NCI-H69 (cell line): ENCODE measurements around the gene BBS1.
A peak's percentile ranks its signal among the peaks of the same experiment; 100 is the strongest.
"Not testable (repeated sequence)": the region's sequence is repeated elsewhere in the genome, so short reads cannot be mapped to it uniquely, and the experiment has no call there.

Source experiments
- DNase-seq: peaks from one replicate; lab custom pipeline; 2025; lab: John Stamatoyannopoulos, UW

The BBS1 gene

DNA sequence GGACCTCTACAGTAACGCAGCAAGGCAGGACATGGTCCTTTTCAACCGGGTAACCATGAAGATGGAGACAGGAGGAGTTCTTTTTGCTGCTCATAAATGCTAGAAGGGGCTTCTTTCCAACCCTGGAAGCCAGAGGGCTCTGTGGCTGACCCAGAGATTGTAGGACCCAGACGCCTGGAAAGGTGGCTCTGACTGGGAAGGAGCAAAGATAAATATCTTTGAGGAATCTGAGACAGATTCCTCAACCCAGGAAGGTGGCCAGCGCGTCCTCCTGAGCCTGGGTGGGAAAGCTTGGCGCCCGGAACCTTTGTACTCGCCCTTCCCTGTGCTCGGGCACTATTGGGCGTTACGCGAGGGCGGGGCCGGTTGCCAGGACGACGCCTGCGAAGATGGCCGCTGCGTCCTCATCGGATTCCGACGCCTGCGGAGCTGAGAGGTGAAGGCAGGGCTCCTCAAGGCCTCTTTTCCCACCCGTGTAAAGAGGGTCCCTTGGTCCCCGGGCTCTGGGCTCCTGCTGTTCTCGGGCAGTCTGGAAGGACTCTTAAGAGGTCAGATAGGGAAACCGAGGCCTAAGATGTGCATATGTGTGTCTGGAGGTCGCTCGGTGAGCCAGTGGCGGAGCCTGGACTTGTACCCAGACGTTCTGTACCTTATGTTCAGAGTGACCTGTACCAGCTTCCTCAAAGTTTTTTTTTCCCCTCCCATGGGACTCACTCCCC is at the start of gene BBS1:
Gene BBS1 (plus strand): TSS at position 365 of the 719 bp plus-strand sequence. CDS start 25 bp downstream, at position 390.
- DNase-seq, result peak; percentile 90

DNA sequence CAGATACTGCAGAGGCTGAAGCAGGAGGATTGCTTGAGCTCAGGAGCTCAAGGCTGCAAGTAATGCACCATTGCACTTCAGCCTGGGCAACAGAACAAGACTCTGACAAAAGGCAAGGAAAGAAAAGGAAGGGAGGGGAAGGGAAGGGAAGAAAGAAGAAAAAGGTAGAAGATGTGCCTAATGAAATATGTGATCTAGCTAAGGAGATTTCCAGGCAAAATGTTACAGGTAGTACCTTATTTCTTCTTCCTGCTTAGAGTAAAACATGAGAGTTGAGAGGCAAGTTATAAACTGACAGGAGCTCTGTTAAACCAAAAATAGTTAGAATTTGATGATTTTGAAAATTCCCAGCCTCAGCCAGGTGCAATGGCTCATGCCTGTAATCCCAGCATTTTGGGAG is 48.4 kb upstream of the BBS1 start:
- no peak for DNase-seq

DNA sequence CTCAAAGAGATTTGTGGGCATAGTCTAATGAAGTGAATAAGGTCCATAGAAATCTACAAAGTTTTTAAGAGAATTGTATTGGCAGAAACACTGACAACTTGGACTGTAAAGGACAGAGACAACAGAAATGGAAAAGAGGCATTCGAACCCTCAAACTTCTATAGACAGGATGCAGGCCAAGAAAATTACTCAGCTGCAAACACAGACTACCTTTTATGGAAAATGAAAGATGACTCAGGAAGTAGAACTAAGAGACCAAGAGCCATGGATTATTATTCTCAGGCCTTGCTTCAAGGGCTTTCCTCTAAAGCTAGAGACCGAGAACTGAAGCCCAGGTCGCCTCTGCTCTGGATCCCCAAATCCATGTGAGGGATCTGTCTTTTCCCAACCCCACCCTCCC is 47.5 kb upstream of the BBS1 start:
- no peak for DNase-seq

DNA sequence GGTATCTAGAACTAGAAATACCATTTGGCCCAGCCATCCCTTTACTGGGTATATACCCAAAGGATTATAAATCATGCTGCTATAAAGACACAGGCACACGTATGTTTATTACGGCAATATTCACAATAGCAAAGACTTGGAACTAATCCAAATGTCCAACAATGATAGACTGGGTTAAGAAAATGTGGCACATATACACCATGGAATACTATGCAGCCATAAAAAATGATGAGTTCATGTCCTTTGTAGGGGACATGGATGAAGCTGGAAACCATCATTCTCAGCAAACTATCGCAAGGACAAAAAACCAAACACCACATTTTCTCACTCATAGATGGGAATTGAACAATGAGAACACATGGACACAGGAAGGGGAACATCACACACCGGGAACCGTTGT is 46.3 kb upstream of the BBS1 start:
- not testable (repeated sequence) for DNase-seq

DNA sequence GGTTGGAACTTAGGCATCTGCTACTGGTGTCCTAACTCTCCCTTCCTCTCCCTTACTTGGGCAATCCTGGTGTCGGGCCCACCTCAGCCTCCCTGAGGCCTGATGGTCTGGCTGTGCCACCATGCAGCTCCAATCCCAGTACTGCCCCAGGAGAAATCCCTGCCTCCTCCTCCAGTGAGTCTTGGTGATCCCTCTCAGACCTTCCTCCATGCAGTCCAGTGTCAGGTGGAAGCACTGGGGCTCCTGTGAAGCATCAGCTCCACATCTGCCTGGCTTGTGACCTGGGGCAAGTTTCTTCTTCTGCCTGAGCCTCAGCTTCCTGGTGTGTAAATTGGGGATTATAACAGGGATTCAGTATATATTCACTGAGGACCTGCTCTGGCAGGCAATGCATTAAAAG is 45.5 kb upstream of the BBS1 start:
- no peak for DNase-seq

DNA sequence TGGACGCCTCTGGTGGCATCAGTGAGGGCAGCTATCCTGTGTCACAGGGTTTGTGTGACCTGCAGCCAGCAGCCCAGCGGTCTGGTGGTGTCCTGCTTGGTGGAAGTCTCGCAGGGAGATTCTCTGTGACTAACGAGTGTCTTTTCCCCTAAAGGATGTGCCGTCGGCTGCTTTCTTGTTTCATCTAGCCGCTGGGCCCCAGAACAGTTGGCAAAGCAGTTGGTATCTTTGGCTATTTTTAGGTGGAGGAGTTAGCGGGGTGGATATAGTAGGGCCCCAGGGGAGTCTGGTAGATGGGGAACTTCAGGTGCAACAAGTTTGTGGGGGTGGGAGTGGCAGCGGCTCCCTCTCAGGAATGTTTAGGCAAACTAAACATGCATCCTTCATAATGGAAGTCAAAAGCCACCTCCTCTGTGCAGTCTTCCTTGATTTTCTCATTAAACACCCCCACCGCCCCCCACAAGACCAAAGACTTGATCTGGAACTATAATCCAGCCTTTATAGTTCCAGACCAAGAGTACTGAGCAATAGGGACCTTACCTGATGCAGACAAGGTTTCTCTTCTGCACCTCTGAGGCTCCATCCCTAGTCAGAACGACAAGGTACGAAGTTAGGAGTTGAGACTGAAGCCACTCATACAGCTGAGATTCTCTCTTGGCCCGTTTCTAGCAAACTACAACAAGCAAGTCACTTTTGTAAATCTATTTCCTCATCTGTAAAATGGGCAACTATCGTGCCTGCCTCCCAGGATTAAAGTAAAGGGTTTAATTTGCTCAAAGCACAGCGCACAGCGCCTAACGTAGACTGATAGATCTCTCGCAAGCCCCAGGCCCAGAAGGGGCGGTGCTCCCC is 44.8 kb upstream of the BBS1 start:
- no peak for DNase-seq

DNA sequence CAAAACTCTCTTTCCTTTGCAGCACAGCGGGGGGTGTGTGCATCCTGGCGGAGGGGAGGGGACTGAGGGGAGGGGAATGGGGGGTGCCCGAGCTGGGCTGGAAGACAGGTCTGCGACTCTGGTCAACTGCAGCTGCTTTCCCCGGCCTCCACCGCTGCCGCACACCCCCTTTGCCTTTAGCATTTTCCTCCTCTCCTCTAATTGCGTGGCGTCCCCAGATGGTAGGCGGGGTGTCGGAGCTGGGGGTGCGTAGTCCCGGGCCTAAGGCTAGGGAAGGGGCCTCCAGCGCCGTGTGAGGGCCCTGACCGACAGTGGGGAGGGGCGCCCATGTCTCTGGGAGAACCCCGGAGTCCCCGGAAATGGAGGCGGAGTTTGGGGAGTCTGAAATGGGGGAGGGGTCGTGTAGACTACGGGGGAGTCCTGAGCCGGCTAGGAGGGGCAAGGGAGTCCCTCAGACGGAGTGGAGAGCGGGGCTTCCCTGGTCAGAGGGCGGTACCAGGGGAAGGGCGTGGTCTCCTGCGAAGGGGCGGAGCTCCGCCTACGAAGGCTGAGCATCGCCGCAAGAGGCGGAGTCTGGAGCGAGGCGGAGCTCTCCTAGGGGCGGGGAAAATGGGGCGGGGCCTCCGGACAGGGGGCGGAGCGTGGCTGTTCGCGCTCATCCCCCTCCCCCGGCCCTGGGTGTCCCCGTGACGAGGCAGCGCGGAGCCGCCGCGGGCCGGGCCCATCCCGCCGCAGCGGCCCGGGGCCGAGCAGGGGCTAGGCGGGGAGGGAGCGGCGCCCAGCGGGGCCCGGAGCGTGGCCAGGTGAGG is 44.0 kb upstream of the BBS1 start, which contains the start of gene PELI3:
Gene PELI3 (plus strand): TSS at position 681 of the 809 bp plus-strand sequence. CDS start 1,224 bp downstream, outside the sequence.
- peak; percentile 96 for DNase-seq

DNA sequence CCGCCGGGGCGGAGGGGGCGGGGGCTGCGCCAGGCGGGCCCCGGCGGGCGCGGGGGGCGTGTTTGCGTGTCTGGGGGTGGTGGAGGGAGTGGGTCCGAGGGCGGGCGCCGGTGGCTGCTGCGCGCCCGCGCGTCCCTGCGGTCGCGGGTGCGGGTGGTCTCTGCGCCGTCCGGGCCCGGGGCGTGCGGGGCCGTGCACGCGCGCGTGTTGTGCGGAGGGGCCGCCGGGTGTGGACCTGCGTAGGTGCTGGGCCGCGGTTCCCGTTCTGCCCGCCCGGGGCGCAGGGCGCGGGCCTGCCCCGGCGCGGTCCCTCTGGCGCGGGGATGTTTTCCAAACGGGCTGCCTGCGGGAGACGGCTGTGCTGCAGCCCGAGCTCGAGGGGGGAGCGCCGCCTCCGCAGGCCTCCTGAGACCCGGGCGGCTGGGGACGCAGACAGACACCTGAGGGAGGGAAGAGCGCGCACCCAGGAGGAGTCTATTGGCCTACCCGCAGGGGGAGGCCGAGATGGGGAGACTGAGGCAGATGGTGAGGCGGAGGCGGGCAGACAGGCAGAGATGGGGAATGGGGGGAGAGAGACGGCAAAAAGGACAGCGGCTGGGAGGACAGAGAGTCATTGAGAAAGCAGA is 43.3 kb upstream of the BBS1 start:
- DNase-seq, result peak; percentile 66

DNA sequence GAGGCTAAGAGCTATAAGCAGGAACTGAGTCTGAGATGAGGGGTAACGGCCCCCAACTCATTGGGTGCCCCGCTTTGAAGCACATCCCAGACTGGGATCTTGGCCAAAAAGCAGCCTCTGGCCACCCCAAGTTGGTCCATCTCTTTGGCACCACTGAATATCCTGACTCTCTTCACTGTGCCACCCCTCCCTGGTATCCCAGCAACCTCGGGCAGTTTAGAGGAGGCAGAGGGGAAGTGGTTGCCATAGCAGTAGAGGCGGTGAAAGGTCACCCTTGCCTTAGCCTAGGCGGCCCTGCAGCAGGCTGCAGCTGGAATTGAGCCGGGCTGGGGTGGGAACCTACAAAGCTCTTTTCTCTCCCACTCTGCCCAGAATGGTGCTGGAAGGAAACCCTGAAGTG is 42.7 kb upstream of the BBS1 start:
- DNase-seq, result peak; percentile 68

DNA sequence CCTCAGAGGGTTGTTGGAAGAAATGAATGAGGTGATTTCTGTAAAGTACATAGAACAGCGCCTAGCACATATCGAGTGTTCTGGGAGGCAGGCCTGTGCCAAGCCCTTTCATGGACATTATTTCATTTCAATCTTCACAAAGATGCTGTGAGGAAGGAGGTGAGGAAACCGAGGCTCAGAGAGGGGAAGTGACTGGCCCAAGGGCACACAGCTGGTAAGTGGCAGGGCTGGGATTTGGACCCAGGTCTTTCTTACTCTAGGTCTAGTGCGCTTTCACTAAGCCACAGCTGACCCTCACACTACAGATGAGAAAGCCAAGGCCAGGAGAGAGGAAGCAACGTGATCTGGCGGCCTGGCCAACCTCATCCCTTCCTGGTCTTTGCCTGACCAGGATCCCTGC is 41.7 kb upstream of the BBS1 start:
- no peak for DNase-seq

DNA sequence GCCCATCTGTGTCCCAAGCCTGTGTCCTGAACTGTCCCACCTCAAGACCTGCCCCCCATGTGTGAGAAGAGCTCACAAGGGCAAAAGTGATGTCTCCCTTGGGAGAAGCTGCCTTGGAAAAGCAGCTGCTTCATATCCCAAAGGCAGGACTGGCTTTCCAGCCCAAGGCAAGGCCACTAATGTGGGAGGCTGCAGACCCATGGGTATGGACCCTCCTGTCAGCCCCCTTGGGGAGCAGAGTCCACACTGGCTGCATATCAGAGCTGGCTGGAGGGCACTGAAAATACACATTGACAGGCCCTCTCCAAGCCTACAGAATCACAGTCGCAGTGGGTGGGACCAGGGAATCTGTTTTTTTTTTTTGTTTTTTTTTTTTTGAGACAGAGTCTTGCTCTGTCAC is 41.0 kb upstream of the BBS1 start:
- DNase-seq, result no peak

DNA sequence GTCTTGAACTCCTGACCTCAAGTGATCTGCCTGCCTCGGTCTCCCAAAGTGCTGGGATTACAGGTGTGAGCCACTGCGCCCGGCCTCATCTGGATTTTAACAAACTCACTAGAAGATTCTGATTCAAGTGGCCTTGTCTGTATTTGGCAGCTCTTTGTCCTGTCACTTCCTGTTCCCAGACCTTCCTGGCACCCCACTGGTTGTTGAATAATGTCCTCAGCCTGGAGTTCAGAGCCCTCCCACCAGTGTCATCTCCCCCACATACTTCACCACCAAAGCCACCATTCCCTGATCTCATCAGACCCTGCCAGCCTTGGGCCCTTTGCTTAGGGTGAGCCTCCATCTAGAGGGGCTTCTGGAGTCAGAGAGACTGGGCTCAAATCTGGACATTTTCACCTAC is 40.4 kb upstream of the BBS1 start:
- peak; percentile 39 for DNase-seq

DNA sequence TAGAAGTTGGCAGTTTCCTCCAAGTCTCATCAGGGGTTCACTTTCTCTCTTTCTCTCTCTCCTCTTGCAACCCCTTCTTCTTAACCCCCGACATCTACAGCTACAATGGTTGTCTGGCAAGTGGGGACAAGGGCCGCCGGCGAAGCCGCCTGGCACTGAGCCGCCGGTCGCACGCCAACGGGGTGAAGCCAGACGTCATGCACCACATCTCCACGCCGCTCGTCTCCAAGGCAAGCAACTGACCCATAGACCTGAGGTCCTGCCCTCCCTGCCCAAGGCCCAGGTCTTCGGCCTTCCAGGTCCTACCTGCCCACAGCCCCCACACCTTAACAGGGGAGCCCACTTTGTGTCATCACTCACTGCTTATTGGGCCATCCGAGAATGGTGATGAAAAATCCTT is 39.3 kb upstream of the BBS1 start:
- no peak for DNase-seq

DNA sequence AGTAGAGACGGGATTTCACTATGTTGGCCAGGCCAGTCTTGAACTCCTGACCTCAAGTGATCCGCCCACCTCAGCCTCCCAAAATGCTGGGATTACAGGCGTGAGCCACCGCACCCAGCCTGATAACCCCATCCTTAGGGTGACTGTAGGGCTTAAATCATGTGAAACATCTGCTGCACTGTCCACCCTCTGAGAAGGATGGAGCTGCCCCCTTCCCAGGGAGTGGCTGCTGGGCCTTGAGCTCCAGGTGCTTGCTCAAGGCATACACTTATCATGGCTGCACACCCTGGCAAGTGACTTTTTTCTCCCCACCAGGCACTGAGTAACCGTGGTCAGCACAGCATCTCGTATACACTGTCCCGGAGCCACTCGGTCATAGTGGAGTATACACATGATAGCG is 38.4 kb upstream of the BBS1 start:
- DNase-seq, result no peak

DNA sequence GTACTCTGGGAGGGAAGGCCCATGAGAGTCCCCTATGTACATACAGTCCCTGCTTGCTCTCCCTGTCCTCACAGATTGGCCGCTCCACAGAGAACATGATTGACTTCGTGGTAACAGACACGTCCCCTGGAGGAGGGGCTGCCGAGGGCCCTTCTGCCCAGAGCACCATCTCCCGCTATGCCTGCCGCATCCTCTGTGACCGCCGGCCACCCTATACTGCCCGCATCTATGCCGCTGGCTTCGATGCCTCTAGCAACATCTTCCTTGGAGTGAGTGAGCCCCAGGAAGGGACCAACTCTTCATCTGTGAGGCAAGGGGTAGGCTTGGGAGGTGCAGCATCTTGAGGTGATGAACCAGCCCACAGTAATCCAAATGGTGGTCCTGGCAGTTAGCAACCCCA is 37.3 kb upstream of the BBS1 start:
- DNase-seq, result no peak

DNA sequence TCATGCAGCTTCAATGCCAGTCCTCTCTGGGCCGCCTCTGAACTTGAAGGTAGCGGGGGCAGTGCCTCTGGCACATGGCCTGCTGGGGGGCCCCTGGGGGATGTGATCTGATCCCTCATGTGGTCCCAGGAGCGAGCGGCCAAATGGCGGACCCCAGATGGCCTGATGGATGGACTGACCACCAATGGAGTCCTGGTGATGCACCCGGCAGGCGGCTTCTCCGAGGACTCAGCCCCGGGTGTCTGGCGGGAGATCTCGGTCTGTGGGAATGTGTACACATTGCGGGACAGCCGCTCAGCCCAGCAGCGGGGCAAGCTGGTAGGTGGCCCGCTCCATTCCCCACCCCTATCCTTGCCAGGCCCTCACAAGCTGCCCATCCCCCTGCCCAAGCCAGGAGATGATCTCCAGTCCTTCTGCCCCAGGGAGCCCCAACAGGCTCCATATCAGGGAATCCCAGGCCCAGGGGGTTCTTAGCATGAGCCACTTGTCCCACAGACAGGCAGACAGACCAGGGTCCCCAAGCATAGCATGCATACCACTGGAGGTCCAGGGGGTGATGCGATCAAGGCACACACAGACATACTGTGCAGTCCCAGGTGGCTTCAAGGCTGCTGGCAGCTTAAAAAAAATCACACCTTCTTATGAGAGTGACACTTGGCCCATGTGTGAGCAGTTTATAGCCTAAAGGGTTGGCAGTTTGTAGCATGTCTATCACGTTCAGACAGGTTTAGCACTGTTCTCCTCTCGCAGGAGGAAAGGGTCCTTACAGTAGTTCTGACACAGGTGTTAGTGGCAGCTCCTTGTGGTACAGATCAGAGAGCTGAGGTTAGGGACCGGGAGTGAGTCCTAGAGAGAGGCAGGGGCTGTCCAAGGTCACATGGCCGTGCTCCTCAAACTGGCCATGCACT is 36.6 kb upstream of the BBS1 start:
- DNase-seq, result no peak

DNA sequence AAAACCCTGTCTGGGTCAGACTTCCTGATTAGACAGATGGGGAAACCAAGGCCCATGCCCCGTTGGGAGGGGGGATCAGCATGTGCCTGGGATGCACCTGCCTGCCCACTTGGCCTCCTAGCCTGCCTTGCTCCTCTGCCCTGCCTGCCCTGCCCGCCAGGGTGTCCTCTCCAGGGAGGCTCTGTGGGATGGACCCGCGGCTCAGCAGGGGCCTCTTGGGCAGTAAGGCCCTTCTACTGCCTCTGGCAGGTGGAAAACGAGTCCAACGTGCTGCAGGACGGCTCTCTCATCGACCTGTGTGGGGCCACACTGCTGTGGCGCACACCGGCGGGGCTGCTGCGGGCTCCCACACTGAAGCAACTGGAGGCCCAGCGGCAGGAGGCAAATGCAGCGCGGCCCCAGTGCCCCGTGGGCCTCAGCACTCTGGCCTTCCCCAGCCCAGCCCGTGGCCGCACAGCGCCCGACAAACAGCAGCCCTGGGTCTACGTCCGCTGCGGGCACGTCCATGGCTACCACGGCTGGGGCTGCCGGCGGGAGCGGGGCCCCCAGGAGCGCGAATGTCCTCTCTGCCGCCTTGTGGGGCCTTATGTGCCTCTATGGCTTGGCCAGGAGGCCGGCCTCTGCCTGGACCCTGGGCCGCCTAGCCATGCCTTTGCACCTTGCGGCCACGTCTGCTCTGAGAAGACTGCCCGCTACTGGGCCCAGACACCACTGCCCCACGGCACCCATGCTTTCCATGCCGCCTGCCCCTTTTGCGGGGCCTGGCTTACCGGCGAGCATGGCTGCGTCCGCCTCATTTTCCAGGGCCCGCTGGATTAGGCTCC is 34.9 kb upstream of the BBS1 start:
- no peak for DNase-seq

DNA sequence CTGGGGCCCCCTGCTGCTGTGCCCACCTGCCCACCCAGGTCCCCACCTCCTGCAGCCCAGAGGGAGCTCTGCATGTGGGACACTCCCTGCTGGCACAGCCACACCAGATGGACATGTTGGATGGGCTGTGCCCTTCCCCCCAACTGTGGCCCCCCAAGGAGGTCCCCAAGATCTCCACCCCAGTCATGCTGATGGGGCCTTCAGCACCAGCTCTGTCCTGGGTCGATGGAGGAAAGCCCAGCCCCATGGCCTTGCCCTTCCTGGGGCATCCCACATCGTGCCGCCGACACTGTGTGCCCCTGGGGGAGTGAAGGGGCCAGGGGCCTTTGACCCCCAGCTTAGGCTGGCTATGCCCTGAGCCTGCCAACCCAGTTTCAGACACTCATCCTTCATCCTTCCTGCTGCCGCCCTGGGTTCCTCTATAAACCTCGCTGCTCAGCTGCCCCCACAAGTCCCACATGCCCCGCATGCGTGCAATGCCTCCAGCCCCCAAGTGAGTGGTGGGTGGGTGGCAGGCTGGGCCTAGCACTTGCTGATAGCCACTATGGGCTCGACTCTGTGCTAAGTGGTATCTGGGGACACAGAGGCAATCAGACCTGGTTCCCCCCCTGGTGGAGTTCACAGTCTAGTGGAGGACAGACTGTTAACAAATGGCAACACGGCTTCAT is 34.1 kb upstream of the BBS1 start:
- DNase-seq, result no peak

DNA sequence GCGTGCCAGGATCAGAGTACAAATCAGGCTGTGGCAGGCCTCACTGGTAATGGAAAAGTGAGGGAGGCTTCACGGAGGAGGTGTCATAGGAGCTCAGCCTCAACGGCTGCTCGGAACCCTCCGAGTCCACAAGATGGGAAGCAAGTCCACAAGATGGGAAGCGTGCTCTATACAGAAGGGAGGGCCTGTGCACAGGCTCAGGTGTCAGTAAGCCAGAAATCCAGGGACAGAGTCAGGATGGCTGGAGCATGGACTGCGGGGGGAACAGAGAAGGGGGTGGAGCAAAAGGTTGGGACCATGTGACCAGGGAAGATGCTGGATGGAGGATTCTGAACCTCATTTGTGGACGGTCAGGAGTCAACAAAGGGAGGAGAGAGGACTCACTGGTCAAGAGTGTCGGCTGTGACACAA is 33.6 kb upstream of the BBS1 start:
- DNase-seq, result no peak
